GM18526 (cell line): Measurements from ENCODE around the gene GALNT8.

ENCODE experiments used
- POLR2A ChIP-seq: IDR thresholded peaks from 3 replicates; pipeline ENCODE4 v1.6.1; 2011; ENCODE audit not compliant: insufficient read length; ENCODE audit errors: extremely low read depth

The GALNT8 gene

GRCh38 chr12:4738541-4738940 lies 18.3 kb downstream of the GALNT8 start:
- TF ChIP-seq POLR2A, result no peak

- TF ChIP-seq POLR2A, result no peak
Measured at GRCh38 chr12:4742416-4742970, 22.3 kb downstream of the GALNT8 start.

- TF ChIP-seq POLR2A, result no peak
Measured at GRCh38 chr12:4743046-4743445, 22.8 kb downstream of the GALNT8 start.

- no peak for TF ChIP-seq POLR2A
Measured at GRCh38 chr12:4744709-4745108, 24.5 kb downstream of the GALNT8 start.

GRCh38 chr12:4745249-4745648 lies 25.0 kb downstream of the GALNT8 start:
- no peak for TF ChIP-seq POLR2A

GRCh38 chr12:4762773-4763172 lies 42.6 kb downstream of the GALNT8 start:
- no peak for TF ChIP-seq POLR2A

- no peak for TF ChIP-seq POLR2A
Measured at GRCh38 chr12:4763549-4763948, 43.3 kb downstream of the GALNT8 start.

- no peak for TF ChIP-seq POLR2A
Measured at GRCh38 chr12:4766445-4766844, 46.2 kb downstream of the GALNT8 start.

GRCh38 chr12:4767186-4767585 lies 47.0 kb downstream of the GALNT8 start:
- TF ChIP-seq POLR2A, result no peak

GRCh38 chr12:4768341-4768740 lies 48.1 kb downstream of the GALNT8 start:
- no peak for TF ChIP-seq POLR2A

GRCh38 chr12:4769073-4769472 lies 48.9 kb downstream of the GALNT8 start:
- TF ChIP-seq POLR2A, result no peak

GRCh38 chr12:4771172-4771959 lies 51.2 kb downstream of the GALNT8 start:
- TF ChIP-seq POLR2A, result no peak

- TF ChIP-seq POLR2A, result no peak
Measured at GRCh38 chr12:4771960-4772566, 51.9 kb downstream of the GALNT8 start.

GRCh38 chr12:4775936-4776335 lies 55.7 kb downstream of the GALNT8 start:
- no peak for TF ChIP-seq POLR2A

- no peak for TF ChIP-seq POLR2A
Measured at GRCh38 chr12:4779749-4780148, 59.5 kb downstream of the GALNT8 start.
